ENCODE data around the gene RCBTB2.

RCBTB2 gene

DNA sequence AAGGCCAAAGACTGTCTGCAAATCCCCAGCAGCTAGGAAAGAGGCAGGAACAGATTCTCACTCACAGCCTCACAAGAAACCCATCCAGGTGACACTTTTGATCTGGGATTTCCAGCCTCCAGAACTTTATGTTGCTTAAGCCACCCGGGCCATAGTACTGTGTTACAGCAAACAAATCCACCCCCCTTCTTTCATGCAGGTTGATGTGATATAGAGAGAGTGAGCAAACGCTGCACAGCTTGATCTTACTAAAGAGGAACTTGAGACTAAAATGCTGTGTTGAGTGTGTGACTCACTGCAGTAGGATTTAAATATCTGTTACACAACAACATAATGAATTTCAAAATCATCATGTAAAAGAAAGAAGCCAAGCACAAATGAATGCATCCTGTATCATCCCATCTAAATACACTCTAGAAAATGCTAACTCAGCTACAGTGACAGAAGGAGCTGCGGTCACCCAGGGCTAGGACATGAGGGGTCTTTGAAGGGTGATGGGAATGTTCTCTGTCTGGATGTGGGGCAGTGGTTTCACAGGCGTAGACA lies 32.2 kb downstream of the RCBTB2 start:
- Histone ChIP-seq H3K9me3 (ENCODE audit: insufficient read depth, low read depth, low read length) (no peaks in the 10 kb centered on the region), H3K79me2 (ENCODE audit: insufficient read depth, low read length) (peaks cover 5% of the 10 kb centered on the region; the same call in 1 of the 2 replicates), H3K4me2 (ENCODE audit: low read depth, low read length, poor library complexity, severe bottlenecking) (peak overlapping the region; percentile 48), H3F3A (ENCODE audit: low read depth) (peaks cover 7% of the 10 kb centered on the region; the same call in 1 of the 2 replicates), H3K4me1 (ENCODE audit: insufficient read depth, low read length, poor library complexity, severe bottlenecking) (peaks cover 86% of the 10 kb centered on the region), H3K9me2 (replicated peaks; ENCODE audit: low read depth, low read length) (no peaks in the 10 kb centered on the region), H3K36me3 (ENCODE audit: insufficient read depth, low read length) (no peaks in the 10 kb centered on the region), H2AFZ (ENCODE audit: low read length) (no peak overlapping the region), H4K20me1 (ENCODE audit: insufficient read depth, low read length, poor library complexity, severe bottlenecking) (no peaks in the 10 kb centered on the region), H3K4me3 (ENCODE audit: low read length, poor library complexity, severe bottlenecking) (peak overlapping the region; percentile 51), H3K9ac (ENCODE audit: low read depth, low read length, poor library complexity, severe bottlenecking) (peak overlapping the region; percentile 46), H3K27me3 (ENCODE audit: insufficient read depth, low read length, poor library complexity, severe bottlenecking) (no peaks in the 10 kb centered on the region)
- TF ChIP-seq, protein P1, sequence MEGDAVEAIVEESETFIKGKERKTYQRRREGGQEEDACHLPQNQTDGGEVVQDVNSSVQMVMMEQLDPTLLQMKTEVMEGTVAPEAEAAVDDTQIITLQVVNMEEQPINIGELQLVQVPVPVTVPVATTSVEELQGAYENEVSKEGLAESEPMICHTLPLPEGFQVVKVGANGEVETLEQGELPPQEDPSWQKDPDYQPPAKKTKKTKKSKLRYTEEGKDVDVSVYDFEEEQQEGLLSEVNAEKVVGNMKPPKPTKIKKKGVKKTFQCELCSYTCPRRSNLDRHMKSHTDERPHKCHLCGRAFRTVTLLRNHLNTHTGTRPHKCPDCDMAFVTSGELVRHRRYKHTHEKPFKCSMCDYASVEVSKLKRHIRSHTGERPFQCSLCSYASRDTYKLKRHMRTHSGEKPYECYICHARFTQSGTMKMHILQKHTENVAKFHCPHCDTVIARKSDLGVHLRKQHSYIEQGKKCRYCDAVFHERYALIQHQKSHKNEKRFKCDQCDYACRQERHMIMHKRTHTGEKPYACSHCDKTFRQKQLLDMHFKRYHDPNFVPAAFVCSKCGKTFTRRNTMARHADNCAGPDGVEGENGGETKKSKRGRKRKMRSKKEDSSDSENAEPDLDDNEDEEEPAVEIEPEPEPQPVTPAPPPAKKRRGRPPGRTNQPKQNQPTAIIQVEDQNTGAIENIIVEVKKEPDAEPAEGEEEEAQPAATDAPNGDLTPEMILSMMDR (conservative IDR thresholded peaks at IDR 0.05; ENCODE audit: low read length) = no peak

DNA sequence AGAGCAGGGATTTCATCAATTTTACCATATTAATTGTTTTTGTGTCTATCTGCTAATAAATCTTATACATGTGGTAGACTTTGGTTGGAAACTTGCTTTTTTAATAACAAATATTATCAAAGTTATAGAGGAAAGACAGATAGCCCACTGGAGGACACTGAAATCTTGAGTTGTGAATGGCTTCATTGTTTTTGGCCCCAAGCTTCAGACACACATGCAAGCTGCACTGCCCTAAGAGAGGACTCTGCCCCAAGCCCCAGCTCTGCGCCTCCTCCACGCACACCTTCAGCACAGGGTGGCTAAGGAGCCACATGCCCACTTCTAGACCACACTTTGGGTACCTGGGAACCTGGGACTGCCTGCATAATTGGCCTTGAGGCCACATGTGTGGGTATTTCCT lies 35.2 kb downstream of the RCBTB2 start:
- H4K20me1 ChIP-seq (ENCODE audit: insufficient read depth, low read length, poor library complexity, severe bottlenecking) = no peaks in the 10 kb centered on the region
- no peaks in the 10 kb centered on the region for H3K36me3 ChIP-seq (ENCODE audit: insufficient read depth, low read length)
- no peaks in the 10 kb centered on the region for H3K27me3 ChIP-seq (ENCODE audit: insufficient read depth, low read length, poor library complexity, severe bottlenecking)
- H3F3A ChIP-seq (ENCODE audit: low read depth) = peaks cover 10% of the 10 kb centered on the region
- peaks cover 5% of the 10 kb centered on the region; the same call in 1 of the 2 replicates for H3K79me2 ChIP-seq (ENCODE audit: insufficient read depth, low read length)
- TF ChIP-seq, protein P1 (conservative IDR thresholded peaks at IDR 0.05; ENCODE audit: low read length) = no peak
- TF ChIP-seq EZH2phosphoT487 (IDR thresholded peaks at IDR 0.05; ENCODE audit: borderline replicate concordance) = no peak
- H3K9ac ChIP-seq (ENCODE audit: low read depth, low read length, poor library complexity, severe bottlenecking) = no peak overlapping the region
- H3K9me3 ChIP-seq (ENCODE audit: insufficient read depth, low read depth, low read length) = no peaks in the 10 kb centered on the region
- H2AFZ ChIP-seq (ENCODE audit: low read length) = no peak overlapping the region
- peaks cover 87% of the 10 kb centered on the region for H3K4me1 ChIP-seq (ENCODE audit: insufficient read depth, low read length, poor library complexity, severe bottlenecking)
- no peak overlapping the region for H3K4me3 ChIP-seq (ENCODE audit: low read length, poor library complexity, severe bottlenecking)
- no peaks in the 10 kb centered on the region for H3K9me2 ChIP-seq (replicated peaks; ENCODE audit: low read depth, low read length)
- peak overlapping the region; percentile 89 for H3K4me2 ChIP-seq (ENCODE audit: low read depth, low read length, poor library complexity, severe bottlenecking)

DNA sequence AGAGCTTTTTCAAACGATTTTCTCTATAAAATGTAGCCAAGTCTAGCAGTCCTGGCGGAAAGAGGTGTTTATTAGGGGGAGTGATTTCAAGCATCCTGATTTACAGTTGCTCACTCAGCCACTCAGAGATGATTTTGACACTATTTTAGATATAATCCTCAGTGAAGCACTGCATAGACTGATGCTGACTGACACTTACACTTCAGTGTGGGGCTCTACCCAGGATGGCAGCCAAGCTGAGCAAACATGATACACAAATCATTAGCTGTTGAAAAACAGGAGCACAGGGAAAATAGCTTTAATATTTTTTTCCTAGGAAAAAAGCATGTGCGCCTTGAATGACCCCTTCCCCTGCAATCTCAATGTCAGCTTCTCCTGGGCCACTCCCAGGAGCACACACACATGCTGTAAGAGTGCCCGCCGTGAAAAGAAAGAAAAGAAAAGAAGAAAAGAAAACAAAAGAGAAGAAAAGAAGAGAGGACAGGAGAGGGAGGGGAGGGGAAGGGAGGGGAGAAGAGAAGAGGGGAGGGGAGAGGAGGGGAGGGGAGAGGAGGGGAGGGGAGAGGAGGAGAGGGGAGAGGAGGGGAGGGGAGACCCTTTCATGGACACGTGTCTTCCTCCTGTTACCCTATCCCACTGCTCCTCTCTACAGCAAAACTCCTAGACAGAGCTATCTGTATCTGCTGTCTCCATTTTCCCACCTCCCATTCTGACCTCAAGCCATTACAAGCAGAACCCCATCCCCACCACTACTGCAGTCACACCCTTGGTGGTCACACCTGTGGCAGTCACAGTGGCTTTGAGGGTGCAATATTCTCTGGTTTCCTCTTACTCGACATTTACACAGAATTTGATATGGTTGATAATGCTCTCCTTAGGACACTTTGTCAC lies 36.4 kb downstream of the RCBTB2 start:
- H2AFZ ChIP-seq (ENCODE audit: low read length) = no peak overlapping the region
- H3K27me3 ChIP-seq (ENCODE audit: insufficient read depth, low read length, poor library complexity, severe bottlenecking) = no peaks in the 10 kb centered on the region
- H3K4me1 ChIP-seq (ENCODE audit: insufficient read depth, low read length, poor library complexity, severe bottlenecking) = peaks cover 84% of the 10 kb centered on the region
- TF ChIP-seq, protein P1 (conservative IDR thresholded peaks at IDR 0.05; ENCODE audit: low read length) = no peak
- TF ChIP-seq EZH2phosphoT487 (IDR thresholded peaks at IDR 0.05; ENCODE audit: borderline replicate concordance) = no peak
- H3K4me2 ChIP-seq (ENCODE audit: low read depth, low read length, poor library complexity, severe bottlenecking) = peak overlapping the region; percentile 89
- peak overlapping the region; percentile 95 for H3K9ac ChIP-seq (ENCODE audit: low read depth, low read length, poor library complexity, severe bottlenecking)
- no peaks in the 10 kb centered on the region for H4K20me1 ChIP-seq (ENCODE audit: insufficient read depth, low read length, poor library complexity, severe bottlenecking)
- no peaks in the 10 kb centered on the region for H3K36me3 ChIP-seq (ENCODE audit: insufficient read depth, low read length)
- H3K4me3 ChIP-seq (ENCODE audit: low read length, poor library complexity, severe bottlenecking) = peak overlapping the region; percentile 35
- no peaks in the 10 kb centered on the region for H3K9me2 ChIP-seq (replicated peaks; ENCODE audit: low read depth, low read length)
- peaks cover 15% of the 10 kb centered on the region for H3F3A ChIP-seq (ENCODE audit: low read depth)
- H3K79me2 ChIP-seq (ENCODE audit: insufficient read depth, low read length) = peaks cover 5% of the 10 kb centered on the region
- H3K9me3 ChIP-seq (ENCODE audit: insufficient read depth, low read depth, low read length) = no peaks in the 10 kb centered on the region

All from Loucy (cell line).